GM18502 (cell line): ENCODE data around the gene PCDH1.
"Not testable (repeated sequence)": the region's sequence is repeated elsewhere in the genome, so short reads cannot be mapped to it uniquely, and the experiment has no call there.

ENCODE experiments used
- ATAC-seq: cut with Tn5 transposase; IDR thresholded peaks from one replicate; pipeline ENCODE4 v1.9.1; 2021; ENCODE audit warnings: mild to moderate bottlenecking; ENCODE audit not compliant: unreplicated experiment, poor library complexity

Gene PCDH1

GRCh38 chr5:141840280-141840812 lies 37.9 kb downstream of the PCDH1 start:
- no peak for ATAC-seq

DNA sequence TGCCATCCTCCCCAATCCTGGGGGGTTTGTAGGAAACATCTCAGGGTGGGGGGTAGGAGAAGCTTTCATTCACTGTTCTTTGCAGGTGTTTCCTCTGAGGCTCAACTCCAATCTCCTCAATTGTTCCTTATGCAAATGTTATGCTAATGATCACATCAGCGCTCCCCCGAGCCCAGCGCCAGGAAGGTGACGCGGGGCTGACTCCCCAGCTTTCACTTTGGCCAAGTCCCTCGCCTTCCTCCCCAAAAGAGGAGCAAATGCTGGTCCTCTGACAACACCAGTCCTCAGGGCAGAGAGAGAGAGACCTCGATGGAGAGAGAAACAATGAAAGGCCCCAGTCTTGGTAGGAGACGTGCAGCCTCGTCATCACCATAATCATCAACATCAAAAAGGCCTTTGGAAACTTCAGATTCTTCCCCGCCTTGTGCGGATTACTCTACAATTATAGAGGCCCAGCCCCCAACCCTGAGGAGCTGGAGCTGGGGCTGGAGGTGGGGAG lies 39.1 kb downstream of the PCDH1 start:
- no peak for ATAC-seq

- no peak for ATAC-seq
These were observed 39.7 kb downstream of the PCDH1 start for GRCh38 chr5:141838326-141839014.

- ATAC-seq, result no peak
These were observed 42.1 kb downstream of the PCDH1 start for GRCh38 chr5:141835928-141836670.

GRCh38 chr5:141834331-141834730 lies 43.9 kb downstream of the PCDH1 start:
- no peak for ATAC-seq

GRCh38 chr5:141832131-141832530 lies 46.1 kb downstream of the PCDH1 start:
- no peak for ATAC-seq

DNA sequence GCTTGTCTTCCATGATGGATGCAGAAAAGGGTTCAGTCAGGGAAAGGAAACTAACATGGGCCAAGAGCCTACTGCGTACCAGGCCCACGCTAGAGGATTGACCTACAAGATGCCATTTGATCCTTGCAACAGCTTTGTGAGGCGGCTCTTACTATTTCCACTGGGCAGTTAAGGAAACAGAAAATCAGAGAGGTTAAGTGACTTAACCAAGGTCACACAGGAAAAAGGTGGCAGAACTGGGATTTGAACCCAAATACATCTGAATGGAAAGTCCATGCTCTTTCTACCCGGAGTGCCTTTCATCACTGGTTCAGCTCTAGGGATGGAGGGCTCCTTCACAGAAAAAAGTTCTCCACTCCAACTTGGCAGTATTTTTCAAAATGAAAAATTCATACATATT lies 50.0 kb downstream of the PCDH1 start:
- ATAC-seq, result no peak

DNA sequence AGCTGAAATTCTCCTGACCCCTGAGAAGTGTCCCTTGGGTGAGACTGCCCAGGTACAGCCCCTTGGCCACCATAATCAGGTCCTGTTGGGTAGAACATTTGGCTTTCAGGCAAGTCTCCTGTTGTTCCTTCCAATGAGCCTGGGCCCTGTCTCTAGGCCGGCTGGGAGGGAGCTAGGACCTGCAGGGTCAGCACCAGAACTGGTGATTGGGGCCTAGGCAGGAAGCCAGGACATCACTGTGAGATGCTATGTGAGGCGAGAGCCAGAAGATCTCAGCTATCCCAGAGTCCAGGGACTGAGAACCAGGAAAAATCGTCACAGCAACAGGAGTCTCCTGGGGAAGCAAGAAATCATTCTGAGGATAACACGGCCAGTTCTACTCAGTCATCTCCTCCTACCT lies 51.5 kb downstream of the PCDH1 start:
- no peak for ATAC-seq

DNA sequence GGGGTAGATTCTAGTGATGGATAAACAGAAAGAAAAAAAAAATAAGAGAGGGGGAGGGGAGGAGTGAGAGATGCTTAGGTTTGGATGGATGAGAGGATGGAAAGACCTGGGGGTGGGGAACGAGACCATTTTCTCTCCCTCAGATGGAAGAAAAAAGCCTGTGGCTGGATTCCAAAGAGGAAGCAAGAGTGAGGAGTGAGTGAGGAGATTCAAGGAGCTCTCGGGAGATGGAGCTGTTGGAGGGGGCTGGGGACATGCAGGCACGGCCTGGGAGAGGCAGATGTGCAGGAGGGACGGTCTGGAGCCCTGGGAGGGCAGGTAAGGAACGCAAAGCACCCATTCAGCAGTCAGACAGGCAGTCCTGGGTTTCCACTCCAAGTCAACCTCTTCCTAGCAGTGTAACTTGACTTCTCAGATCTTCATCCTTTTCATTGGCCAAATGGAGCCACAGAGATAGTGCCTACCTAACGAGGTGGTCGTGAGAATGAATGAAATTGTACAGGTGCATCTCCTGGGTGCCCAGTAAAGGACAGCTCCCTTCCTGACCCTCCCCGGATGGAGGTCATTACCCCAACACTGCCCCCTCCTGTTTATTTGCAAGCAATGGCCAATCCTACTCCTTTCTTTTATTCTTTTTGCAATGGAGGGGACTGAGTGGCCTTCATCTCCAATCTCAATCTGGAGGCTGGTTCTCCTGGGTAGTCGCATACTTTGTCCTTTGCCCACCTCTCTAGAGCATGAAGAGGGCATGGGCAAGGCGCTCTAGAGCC lies 52.2 kb downstream of the PCDH1 start:
- no peak for ATAC-seq

DNA sequence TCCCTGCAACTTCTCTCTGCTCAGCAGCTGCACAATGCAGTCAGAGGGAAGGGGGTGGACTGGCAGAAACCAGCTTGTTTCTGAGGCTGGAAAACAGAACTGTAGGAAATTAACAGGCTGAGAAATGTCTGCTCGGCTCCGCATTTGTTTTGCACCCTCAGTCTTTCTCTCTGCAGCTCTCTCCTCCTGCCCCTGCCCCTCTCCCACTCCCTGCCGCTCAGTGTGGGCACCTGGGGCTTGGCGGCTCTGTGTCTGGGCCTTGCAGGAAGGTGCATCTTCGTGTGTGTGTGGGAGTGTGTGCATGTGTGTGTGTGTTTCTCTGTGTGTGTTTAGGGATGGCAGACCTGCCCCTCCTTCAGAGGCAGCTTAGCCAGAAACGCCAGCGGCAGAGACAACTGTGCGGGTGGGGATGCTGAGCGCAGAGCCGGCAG lies 53.0 kb downstream of the PCDH1 start:
- ATAC-seq, result no peak

DNA sequence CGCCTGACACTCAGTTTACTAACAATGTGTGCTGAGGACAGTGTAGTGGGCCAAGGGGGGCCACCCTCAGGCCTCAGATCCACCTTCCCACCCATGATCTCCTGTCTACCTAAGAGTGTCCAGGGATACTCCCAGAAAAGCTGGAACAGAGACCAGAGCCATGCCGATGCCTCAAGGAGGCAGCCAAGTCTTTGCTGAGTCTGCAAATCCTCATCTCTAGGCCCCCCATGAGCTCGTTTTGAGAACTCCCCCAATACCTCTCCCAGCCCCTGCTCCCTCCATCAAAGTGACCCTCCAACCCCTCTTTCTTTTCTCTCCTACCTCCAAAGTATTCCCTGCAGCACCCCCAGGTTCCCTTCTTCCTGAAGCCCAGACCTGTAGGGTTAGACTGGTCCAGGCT lies 53.5 kb downstream of the PCDH1 start:
- ATAC-seq, result no peak

DNA sequence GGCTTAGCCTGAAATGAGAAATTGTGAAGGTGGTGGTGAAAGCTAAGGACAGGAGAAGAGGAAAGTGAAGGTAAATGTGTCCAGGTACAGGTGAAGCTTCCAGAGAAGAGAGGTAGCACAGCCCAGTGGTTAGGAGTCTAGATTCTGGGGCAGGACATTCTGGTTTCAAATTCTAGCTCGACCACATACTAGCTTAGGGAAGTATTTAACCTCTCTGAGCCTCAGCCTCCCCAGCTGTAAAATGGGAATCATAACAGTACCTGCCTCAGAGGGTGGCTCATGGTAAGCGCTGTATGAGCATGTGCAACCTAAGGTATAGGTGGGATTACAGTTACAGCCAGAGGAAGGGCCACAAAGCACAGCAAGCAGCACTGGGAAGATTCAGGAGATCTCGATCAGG lies 55.2 kb downstream of the PCDH1 start:
- ATAC-seq, result no peak

DNA sequence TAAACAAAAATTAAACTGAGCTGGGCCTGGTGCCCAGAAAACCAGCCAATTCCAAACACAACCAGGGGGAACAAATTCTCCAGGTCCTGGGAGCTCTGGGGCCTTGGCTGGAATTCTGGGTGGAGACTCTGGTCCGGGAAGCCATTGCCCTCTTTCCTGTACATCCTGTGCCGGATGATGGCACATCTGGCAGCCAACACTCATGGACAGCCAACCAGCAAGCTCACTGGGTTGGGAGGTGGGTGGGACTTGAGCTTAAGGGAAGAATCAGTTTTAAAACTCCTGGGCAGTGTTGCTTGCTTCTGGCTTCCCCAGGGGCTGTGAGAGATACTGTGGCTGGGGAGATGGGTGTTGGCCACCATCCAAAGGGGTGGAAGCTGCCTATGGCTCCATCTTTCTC lies 56.1 kb downstream of the PCDH1 start:
- ATAC-seq, result no peak

DNA sequence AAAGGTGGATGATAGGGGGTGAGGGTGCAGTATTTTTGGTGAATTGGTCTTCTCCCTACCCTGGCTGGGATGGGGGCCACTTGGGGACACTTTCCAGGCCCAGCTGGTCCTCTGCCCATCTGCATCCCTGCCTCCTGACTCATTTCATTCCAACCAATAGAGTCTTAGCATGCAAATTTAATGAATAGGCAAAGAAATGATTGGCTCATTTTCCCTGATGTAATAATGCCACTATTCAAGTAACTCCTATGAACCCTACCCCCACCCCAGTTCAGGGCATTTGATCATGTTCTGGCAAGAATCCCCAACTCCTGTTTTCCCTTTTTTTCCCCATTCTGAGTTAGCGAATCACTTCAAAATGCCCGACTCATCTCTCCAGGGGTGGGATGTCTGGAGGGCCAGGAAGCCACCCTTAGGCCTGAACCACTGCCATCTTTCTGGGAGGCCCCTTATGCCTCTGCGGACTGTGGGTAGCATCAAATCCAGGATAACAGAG lies 56.7 kb downstream of the PCDH1 start:
- no peak for ATAC-seq

DNA sequence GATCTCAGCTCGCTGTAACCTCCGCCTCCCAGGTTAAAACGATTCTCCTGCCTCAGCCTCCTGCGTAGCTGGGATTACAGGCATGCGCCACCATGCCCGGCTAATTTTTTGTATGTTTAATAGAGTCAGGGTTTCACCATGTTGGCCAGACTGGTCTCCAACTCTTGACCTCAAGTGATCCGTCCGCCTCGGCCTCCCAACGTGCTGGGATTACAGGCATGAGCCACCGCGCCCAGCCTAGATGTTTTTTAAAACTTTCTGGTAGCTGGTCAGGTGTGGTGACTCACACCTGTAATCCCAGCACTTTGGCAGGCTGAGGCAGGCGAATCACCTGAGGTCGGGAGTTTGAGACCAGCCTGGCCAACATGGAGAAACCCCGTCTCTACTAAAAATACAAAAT lies 57.5 kb downstream of the PCDH1 start:
- not testable (repeated sequence) for ATAC-seq

DNA sequence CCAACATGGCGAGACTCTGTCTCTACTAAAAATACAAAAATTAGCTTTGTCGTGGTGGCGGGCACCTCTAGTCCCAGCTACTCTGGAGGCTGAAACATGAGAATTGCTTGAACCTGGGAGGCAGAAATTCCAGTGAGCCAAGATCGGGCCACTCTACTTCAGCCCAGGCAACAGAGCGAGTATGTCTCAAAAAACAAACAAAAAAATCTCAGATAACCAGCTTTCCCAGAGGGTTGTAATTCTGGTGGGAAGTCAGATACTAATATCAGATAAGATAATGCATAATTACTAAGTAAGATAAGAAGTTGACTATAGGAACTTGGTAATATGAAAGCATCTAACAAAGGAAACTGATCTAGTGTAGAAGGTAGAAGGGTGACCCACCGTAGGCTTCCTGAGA lies 60.6 kb downstream of the PCDH1 start:
- no peak for ATAC-seq

DNA sequence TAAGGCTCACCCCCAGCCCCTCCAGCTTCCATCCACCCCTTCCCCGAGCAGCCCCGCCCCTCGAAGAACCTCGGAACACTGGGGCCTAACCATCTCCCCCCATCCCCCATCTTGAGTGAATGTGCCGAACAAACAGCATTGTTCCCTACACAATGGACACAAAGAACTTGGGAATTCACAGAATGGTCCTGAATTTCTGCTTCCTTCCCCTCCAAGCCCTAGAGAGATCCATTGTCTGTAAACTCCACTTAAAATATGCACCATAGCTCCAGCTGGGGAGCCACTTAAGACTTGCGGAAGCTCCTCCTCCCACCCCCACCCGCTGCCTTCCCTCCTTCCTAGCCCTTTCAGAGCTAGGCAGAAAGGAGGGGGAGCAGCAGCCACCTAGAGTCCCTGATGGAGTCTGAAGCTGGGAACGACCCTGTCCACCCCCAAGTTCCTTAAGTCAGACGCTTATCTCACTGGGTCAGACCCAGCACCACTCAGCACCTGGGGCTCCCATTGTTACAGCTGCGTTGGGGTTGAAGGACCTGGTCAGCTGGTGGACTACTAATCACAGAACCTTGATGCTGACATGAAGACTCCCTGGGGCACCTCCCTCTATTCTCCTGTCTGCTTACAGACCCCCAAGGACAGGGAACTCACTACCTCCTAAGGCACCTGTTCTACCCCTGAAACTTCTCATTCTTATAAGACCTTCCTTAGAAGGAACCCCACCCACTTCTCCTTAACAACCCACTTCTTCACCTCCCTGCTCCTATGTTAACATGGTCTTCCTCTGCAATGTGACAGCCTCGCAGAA lies 61.4 kb downstream of the PCDH1 start:
- no peak for ATAC-seq

- no peak for ATAC-seq
These were observed 62.4 kb downstream of the PCDH1 start for GRCh38 chr5:141815796-141816180.

GRCh38 chr5:141815051-141815795 lies 63.0 kb downstream of the PCDH1 start:
- no peak for ATAC-seq
